HEK293 (cell line): ENCODE data around the gene CD93.
A peak's percentile ranks its signal among the peaks of the same experiment; 100 is the strongest.

Experiments used
- CTCF ChIP-seq: fragments of 450-650 bp; formaldehyde crosslinking; IDR thresholded peaks from 2 replicates; pipeline ENCODE4 v1.5.1; 2016; ENCODE audit warnings: missing biosample characterization, missing genetic modification characterization
- TRIM28 ChIP-seq: IDR thresholded peaks from 2 replicates; pipeline ENCODE4 v1.6.1; 2011; ENCODE audit warnings: low read length, control low read depth, borderline replicate concordance
- YY1 ChIP-seq: fragments of 450-650 bp; formaldehyde crosslinking; IDR thresholded peaks from 2 replicates; pipeline ENCODE4 v1.5.1; 2018; ENCODE audit warnings: missing biosample characterization, missing genetic modification characterization
- ZBTB49 ChIP-seq: fragments of 450-650 bp; formaldehyde crosslinking; IDR thresholded peaks from 2 replicates; pipeline ENCODE4 v1.5.1; 2016; ENCODE audit warnings: missing biosample characterization, missing genetic modification characterization, low read depth
- ZNF274 ChIP-seq, 2 experiments: fragments of 200-500 bp in 1 of 2; fragments of 450-650 bp in 1 of 2; sonication (Bioruptor generic) in 1 of 2; formaldehyde crosslinking in 1 of 2; IDR thresholded peaks; 2 replicates each; pipeline versions ENCODE4 v1.5.1 to v1.6.1; 2014 to 2016; ENCODE audit warnings: borderline replicate concordance in 1 of 2, inconsistent platforms in 1 of 2, low read length in 1 of 2, missing biosample characterization in 1 of 2, missing genetic modification characterization in 1 of 2
- ZNF596 ChIP-seq: fragments of 450-650 bp; IDR thresholded peaks from 2 replicates; pipeline ENCODE4 v1.5.0; 2018; ENCODE audit warnings: missing biosample characterization, mild to moderate bottlenecking, missing genetic modification characterization, moderate library complexity

- TF ChIP-seq ZNF274 (IDR thresholded peaks at IDR 0.05; ENCODE audit: low read length) (no peak), ZNF274 (tag by site-specific recombination; IDR thresholded peaks at IDR 0.05; ENCODE audit: borderline replicate concordance) (no peak), CTCF (tag by site-specific recombination) (no peak), ZNF596 (tag by site-specific recombination) (peak; percentile 49; the same call in 1 of the 2 replicates), ZBTB49 (tag by site-specific recombination) (no peak), TRIM28 (no peak), YY1 (tag by site-specific recombination) (no peak)
Measured at GRCh38 chr20:23037017-23037481, 49.1 kb downstream of the CD93 start.
